Activated naive CD8-positive, alpha-beta T cell (primary cell): ENCODE measurements around the gene KCTD19.

Experiments
- H3K27ac Mint-ChIP-seq: one replicate; pipeline ENCODE4 v1.8.0; 2021; ENCODE audit warnings: mixed read lengths
- H3K27me3 Mint-ChIP-seq: one replicate; pipeline ENCODE4 v1.8.0; 2021; ENCODE audit warnings: mixed read lengths
- H3K36me3 Mint-ChIP-seq: one replicate; pipeline ENCODE4 v1.8.0; 2021; ENCODE audit warnings: mixed read lengths
- H3K4me1 Mint-ChIP-seq: one replicate; pipeline ENCODE4 v1.8.0; 2021; ENCODE audit warnings: low read depth, mixed read lengths
- H3K4me3 Mint-ChIP-seq: one replicate; pipeline ENCODE4 v1.8.0; 2021; ENCODE audit warnings: mild to moderate bottlenecking, mixed read lengths
- H3K9me3 Mint-ChIP-seq: one replicate; pipeline ENCODE4 v1.8.0; 2021; ENCODE audit warnings: low read depth, mixed read lengths

Gene KCTD19

GRCh38 chr16:67264866-67265265 lies 61.7 kb downstream of the KCTD19 start:
- Mint-ChIP-seq H3K27me3 (peaks cover 6% of the 10 kb centered on the region), H3K4me3 (no peak overlapping the region), H3K4me1 (no peaks in the 10 kb centered on the region), H3K36me3 (no peaks in the 10 kb centered on the region), H3K9me3 (no peaks in the 10 kb centered on the region), H3K27ac (no peak overlapping the region)

GRCh38 chr16:67264277-67264676 lies 62.3 kb downstream of the KCTD19 start:
- H3K27ac Mint-ChIP-seq = no peak overlapping the region
- peaks cover 9% of the 10 kb centered on the region for H3K27me3 Mint-ChIP-seq
- H3K9me3 Mint-ChIP-seq = no peaks in the 10 kb centered on the region
- no peaks in the 10 kb centered on the region for H3K4me1 Mint-ChIP-seq
- no peak overlapping the region for H3K4me3 Mint-ChIP-seq
- no peaks in the 10 kb centered on the region for H3K36me3 Mint-ChIP-seq

GRCh38 chr16:67263201-67263600 lies 63.3 kb downstream of the KCTD19 start:
- Mint-ChIP-seq H3K4me1 (no peaks in the 10 kb centered on the region), H3K27ac (no peak overlapping the region), H3K36me3 (no peaks in the 10 kb centered on the region), H3K4me3 (no peak overlapping the region), H3K27me3 (peaks cover 9% of the 10 kb centered on the region), H3K9me3 (no peaks in the 10 kb centered on the region)

- Mint-ChIP-seq H3K9me3 (no peaks in the 10 kb centered on the region), H3K36me3 (peaks cover 3% of the 10 kb centered on the region), H3K27me3 (peaks cover 9% of the 10 kb centered on the region), H3K4me1 (no peaks in the 10 kb centered on the region), H3K4me3 (no peak overlapping the region), H3K27ac (no peak overlapping the region)
These were observed 66.0 kb downstream of the KCTD19 start for GRCh38 chr16:67260426-67261063.

GRCh38 chr16:67259705-67260104 lies 66.8 kb downstream of the KCTD19 start:
- Mint-ChIP-seq H3K27ac (no peak overlapping the region), H3K36me3 (peaks cover 3% of the 10 kb centered on the region), H3K27me3 (peaks cover 9% of the 10 kb centered on the region), H3K4me3 (no peak overlapping the region), H3K4me1 (no peaks in the 10 kb centered on the region), H3K9me3 (no peaks in the 10 kb centered on the region)

- Mint-ChIP-seq H3K4me1 (no peaks in the 10 kb centered on the region), H3K36me3 (peaks cover 3% of the 10 kb centered on the region), H3K9me3 (no peaks in the 10 kb centered on the region), H3K27ac (no peak overlapping the region), H3K27me3 (peaks cover 9% of the 10 kb centered on the region), H3K4me3 (no peak overlapping the region)
These were observed 68.2 kb downstream of the KCTD19 start for GRCh38 chr16:67258161-67258835.

GRCh38 chr16:67257486-67258160 lies 68.9 kb downstream of the KCTD19 start:
- Mint-ChIP-seq H3K36me3 (peaks cover 3% of the 10 kb centered on the region), H3K4me3 (no peak overlapping the region), H3K9me3 (no peaks in the 10 kb centered on the region), H3K4me1 (no peaks in the 10 kb centered on the region), H3K27me3 (peaks cover 9% of the 10 kb centered on the region), H3K27ac (no peak overlapping the region)

- H3K4me1 Mint-ChIP-seq = no peaks in the 10 kb centered on the region
- peaks cover 3% of the 10 kb centered on the region for H3K36me3 Mint-ChIP-seq
- H3K4me3 Mint-ChIP-seq = no peak overlapping the region
- H3K27me3 Mint-ChIP-seq = peaks cover 5% of the 10 kb centered on the region
- H3K27ac Mint-ChIP-seq = no peak overlapping the region
- H3K9me3 Mint-ChIP-seq = no peaks in the 10 kb centered on the region
These were observed 69.8 kb downstream of the KCTD19 start for GRCh38 chr16:67256701-67257230.

GRCh38 chr16:67255553-67256221 lies 70.9 kb downstream of the KCTD19 start:
- Mint-ChIP-seq H3K27ac (no peak overlapping the region), H3K9me3 (no peaks in the 10 kb centered on the region), H3K36me3 (peaks cover 3% of the 10 kb centered on the region), H3K4me1 (no peaks in the 10 kb centered on the region), H3K4me3 (no peak overlapping the region), H3K27me3 (peaks cover 3% of the 10 kb centered on the region)

GRCh38 chr16:67254801-67255552 lies 71.6 kb downstream of the KCTD19 start:
- no peaks in the 10 kb centered on the region for H3K9me3 Mint-ChIP-seq
- H3K27me3 Mint-ChIP-seq = peaks cover 3% of the 10 kb centered on the region
- no peak overlapping the region for H3K4me3 Mint-ChIP-seq
- H3K27ac Mint-ChIP-seq = no peak overlapping the region
- H3K4me1 Mint-ChIP-seq = peaks cover 2% of the 10 kb centered on the region
- H3K36me3 Mint-ChIP-seq = peaks cover 3% of the 10 kb centered on the region

GRCh38 chr16:67252609-67253497 lies 73.7 kb downstream of the KCTD19 start:
- no peak overlapping the region for H3K27ac Mint-ChIP-seq
- no peaks in the 10 kb centered on the region for H3K9me3 Mint-ChIP-seq
- H3K27me3 Mint-ChIP-seq = no peaks in the 10 kb centered on the region
- H3K4me3 Mint-ChIP-seq = no peak overlapping the region
- peaks cover 14% of the 10 kb centered on the region for H3K4me1 Mint-ChIP-seq
- peaks cover 3% of the 10 kb centered on the region for H3K36me3 Mint-ChIP-seq

- peak overlapping the region; percentile 80 for H3K27ac Mint-ChIP-seq
- no peaks in the 10 kb centered on the region for H3K27me3 Mint-ChIP-seq
- peaks cover 24% of the 10 kb centered on the region for H3K4me1 Mint-ChIP-seq
- peak overlapping the region; percentile 86 for H3K4me3 Mint-ChIP-seq
- H3K36me3 Mint-ChIP-seq = no peaks in the 10 kb centered on the region
- no peaks in the 10 kb centered on the region for H3K9me3 Mint-ChIP-seq
These were observed 76.6 kb downstream of the KCTD19 start for GRCh38 chr16:67250045-67250327.

- Mint-ChIP-seq H3K27ac (peak overlapping the region; percentile 80), H3K9me3 (no peaks in the 10 kb centered on the region), H3K27me3 (no peaks in the 10 kb centered on the region), H3K4me1 (peaks cover 30% of the 10 kb centered on the region), H3K36me3 (no peaks in the 10 kb centered on the region), H3K4me3 (peak overlapping the region; percentile 86)
These were observed 77.1 kb downstream of the KCTD19 start for GRCh38 chr16:67249178-67250044.
